Suprapubic skin (tissue), 4 donors: ENCODE measurements around the gene PLA2G2F.
"Not testable (repeated sequence)": the region's sequence is repeated elsewhere in the genome, so short reads cannot be mapped to it uniquely, and the experiment has no call there.

Experiments used
- CTCF ChIP-seq, 2 donors: fragments of 200-600 bp in 1 of 2; fragments of 450-650 bp in 1 of 2; sonication (generic) in 1 of 2; IDR thresholded peaks; one replicate each; pipeline ENCODE4 v1.5.1; 2016 to 2019; ENCODE audit warnings: antibody characterized with exemption in 2 of 2, mild to moderate bottlenecking in 1 of 2, moderate library complexity in 1 of 2
- EP300 ChIP-seq: sonication (generic); formaldehyde crosslinking; IDR thresholded peaks from one replicate; pipeline ENCODE4 v1.6.1; 2017; ENCODE audit warnings: antibody characterized with exemption
- POLR2AphosphoS5 ChIP-seq, 3 donors: sonication (generic); formaldehyde crosslinking; IDR thresholded peaks; one replicate each; pipeline ENCODE4 v1.6.1; 2017; ENCODE audit warnings: antibody characterized with exemption in 3 of 3

GRCh38 chr1:20130518-20130917, 8.6 kb upstream of the PLA2G2F start:
- TF ChIP-seq POLR2AphosphoS5 (IDR thresholded peaks at IDR 0.05); CTCF (IDR thresholded peaks at IDR 0.05); EP300: not testable (repeated sequence)
